ENCODE data around the gene BCL2A1. TPM values are rescaled to one million over a fixed set of nuclear protein-coding genes. Genes with fewer than 3 reads are reported as not detected.

BCL2A1 gene
- total and polyA plus RNA-seq, 4 donors: 0.50 to 2.9 (median 1.2) TPM

DNA sequence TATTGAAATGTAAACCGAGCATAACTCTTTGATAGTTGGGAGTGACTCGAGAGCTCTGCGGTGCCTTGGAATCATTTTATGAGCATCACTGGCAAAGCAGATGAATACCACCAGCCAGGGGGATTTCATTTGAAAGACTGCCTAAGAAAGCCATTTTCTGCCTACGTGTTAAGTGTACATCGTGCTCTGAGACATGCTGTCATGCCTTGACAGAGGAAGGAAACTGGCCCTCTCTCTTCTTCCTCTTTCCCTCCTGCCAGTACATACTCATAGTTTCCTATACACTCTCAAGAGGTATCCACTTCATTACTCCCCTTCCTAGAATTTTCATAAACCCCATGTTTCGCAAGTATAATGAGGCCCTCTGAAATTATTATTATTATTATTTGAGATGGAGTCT lies 8.8 kb downstream of the BCL2A1 start:
- Histone ChIP-seq H3K9me3 (ENCODE audit: control insufficient read depth in 4 of 4, low read length in 3 of 4) (no peaks in the 10 kb centered on the region), H3K9ac (ENCODE audit: low read depth in 1 of 2, low read length in 2 of 2) (no peak overlapping the region), H3K36me3 (ENCODE audit: control insufficient read depth in 4 of 4, insufficient read depth in 3 of 4, low read depth in 1 of 4, low read length in 3 of 4) (no peaks in the 10 kb centered on the region), H3K27ac (ENCODE audit: low read depth in 1 of 2, low read length in 2 of 2) (no peak overlapping the region), H3K4me3 (ENCODE audit: low read depth in 1 of 3, low read length in 3 of 3) (no peak overlapping the region), H3K27me3 (ENCODE audit: control insufficient read depth in 4 of 4, insufficient read depth in 4 of 4, low read length in 3 of 4) (no peaks in the 10 kb centered on the region), H3K4me1 (ENCODE audit: control insufficient read depth in 4 of 4, insufficient read depth in 4 of 4, low read length in 3 of 4) (peaks cover 0 to 11% (median 0%) of the 10 kb centered on the region in 4 donors)
- WGBS: 90% methylated on average over 6 of the region's 6 CpGs
- TF ChIP-seq GABPA (IDR thresholded peaks at IDR 0.05 in 1 of 2, conservative IDR thresholded peaks at IDR 0.05 in 1 of 2) (no peak), SP1 (IDR thresholded peaks at IDR 0.05) (no peak), EGR1 (IDR thresholded peaks at IDR 0.05; ENCODE audit: low read depth in 2 of 2) (no peak), HNF4G (IDR thresholded peaks at IDR 0.05) (no peak), FOXA2 (IDR thresholded peaks at IDR 0.05) (no peak), HNF4A (conservative IDR thresholded peaks at IDR 0.05) (no peak)
- TF ChIP-seq, protein P1, sequence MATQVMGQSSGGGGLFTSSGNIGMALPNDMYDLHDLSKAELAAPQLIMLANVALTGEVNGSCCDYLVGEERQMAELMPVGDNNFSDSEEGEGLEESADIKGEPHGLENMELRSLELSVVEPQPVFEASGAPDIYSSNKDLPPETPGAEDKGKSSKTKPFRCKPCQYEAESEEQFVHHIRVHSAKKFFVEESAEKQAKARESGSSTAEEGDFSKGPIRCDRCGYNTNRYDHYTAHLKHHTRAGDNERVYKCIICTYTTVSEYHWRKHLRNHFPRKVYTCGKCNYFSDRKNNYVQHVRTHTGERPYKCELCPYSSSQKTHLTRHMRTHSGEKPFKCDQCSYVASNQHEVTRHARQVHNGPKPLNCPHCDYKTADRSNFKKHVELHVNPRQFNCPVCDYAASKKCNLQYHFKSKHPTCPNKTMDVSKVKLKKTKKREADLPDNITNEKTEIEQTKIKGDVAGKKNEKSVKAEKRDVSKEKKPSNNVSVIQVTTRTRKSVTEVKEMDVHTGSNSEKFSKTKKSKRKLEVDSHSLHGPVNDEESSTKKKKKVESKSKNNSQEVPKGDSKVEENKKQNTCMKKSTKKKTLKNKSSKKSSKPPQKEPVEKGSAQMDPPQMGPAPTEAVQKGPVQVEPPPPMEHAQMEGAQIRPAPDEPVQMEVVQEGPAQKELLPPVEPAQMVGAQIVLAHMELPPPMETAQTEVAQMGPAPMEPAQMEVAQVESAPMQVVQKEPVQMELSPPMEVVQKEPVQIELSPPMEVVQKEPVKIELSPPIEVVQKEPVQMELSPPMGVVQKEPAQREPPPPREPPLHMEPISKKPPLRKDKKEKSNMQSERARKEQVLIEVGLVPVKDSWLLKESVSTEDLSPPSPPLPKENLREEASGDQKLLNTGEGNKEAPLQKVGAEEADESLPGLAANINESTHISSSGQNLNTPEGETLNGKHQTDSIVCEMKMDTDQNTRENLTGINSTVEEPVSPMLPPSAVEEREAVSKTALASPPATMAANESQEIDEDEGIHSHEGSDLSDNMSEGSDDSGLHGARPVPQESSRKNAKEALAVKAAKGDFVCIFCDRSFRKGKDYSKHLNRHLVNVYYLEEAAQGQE (IDR thresholded peaks at IDR 0.05): no peak
- TF ChIP-seq, protein P2, sequence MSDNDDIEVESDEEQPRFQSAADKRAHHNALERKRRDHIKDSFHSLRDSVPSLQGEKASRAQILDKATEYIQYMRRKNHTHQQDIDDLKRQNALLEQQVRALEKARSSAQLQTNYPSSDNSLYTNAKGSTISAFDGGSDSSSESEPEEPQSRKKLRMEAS (IDR thresholded peaks at IDR 0.05): no peak
- DNase-seq (ENCODE audit: low spot score): no peak

DNA sequence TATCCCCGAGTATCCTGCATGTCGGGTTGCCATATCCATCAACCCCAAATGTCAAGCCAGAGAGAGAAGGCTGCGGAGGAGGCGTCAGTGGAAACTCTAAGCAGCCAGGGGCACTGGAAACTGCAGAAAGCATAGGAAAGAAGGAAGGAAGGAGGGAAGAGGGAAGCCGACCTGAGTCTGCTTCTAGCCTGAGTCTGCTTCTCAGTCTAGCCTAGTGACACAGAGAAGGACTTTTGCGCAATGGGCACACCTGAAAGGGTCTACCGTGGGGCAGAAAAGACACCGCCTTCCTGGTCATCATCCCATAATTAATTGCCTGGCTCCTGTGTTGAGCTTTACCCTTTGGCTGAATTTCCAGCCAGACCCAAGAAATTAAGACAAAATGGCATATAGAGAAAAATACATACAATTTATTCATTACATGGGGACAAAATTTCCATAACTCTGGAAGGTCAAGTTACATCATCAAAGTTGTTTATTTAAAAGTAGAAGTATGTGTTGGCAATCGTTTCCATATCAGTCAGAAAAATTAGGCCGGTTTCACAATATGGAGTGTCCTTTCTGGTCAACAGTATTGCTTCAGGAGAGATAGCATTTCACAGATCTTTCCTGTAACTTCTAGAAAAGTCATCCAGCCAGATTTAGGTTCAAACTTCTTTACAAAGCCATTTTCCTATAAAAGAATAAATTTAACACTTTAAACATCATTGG lies 10.3 kb downstream of the BCL2A1 start:
- Histone ChIP-seq H3K9ac (ENCODE audit: low read depth in 1 of 2, low read length in 2 of 2) (peak overlapping the region in 1 of 2 donors; percentile 45), H3K4me1 (ENCODE audit: control insufficient read depth in 4 of 4, insufficient read depth in 4 of 4, low read length in 3 of 4) (peaks cover 2 to 20% (median 10%) of the 10 kb centered on the region in 4 donors), H3K27me3 (ENCODE audit: control insufficient read depth in 4 of 4, insufficient read depth in 4 of 4, low read length in 3 of 4) (no peaks in the 10 kb centered on the region), H3K36me3 (ENCODE audit: control insufficient read depth in 4 of 4, insufficient read depth in 3 of 4, low read depth in 1 of 4, low read length in 3 of 4) (no peaks in the 10 kb centered on the region), H3K4me3 (ENCODE audit: low read depth in 1 of 3, low read length in 3 of 3) (no peak overlapping the region), H3K27ac (ENCODE audit: low read depth in 1 of 2, low read length in 2 of 2) (peak overlapping the region; percentile 79 to 93), H3K9me3 (ENCODE audit: control insufficient read depth in 4 of 4, low read length in 3 of 4) (no peaks in the 10 kb centered on the region)
- 60% methylated on average over 10 of the region's 10 CpGs for WGBS
- DNase-seq (ENCODE audit: low spot score): no peak
- peak; percentile 32 to 72 for TF ChIP-seq RXRA (IDR thresholded peaks at IDR 0.05)
- peak; percentile 40 for TF ChIP-seq ZBTB33 (IDR thresholded peaks at IDR 0.05)
- peak; percentile 68 for TF ChIP-seq ATF3 (IDR thresholded peaks at IDR 0.05)
- peak in 1 of 2 donors; percentile 24 for TF ChIP-seq RAD21 (IDR thresholded peaks at IDR 0.05)
- TF ChIP-seq, protein P1 (IDR thresholded peaks at IDR 0.05): no peak
- TF ChIP-seq YY1 (IDR thresholded peaks at IDR 0.05): peak; percentile 79
- no peak for TF ChIP-seq GABPA (IDR thresholded peaks at IDR 0.05 in 1 of 2, conservative IDR thresholded peaks at IDR 0.05 in 1 of 2)
- peak; percentile 72 to 73 for TF ChIP-seq HNF4A (conservative IDR thresholded peaks at IDR 0.05)
- no peak for TF ChIP-seq CTCF (IDR thresholded peaks at IDR 0.05; ENCODE audit: low read depth, low read length, missing input control)
- TF ChIP-seq JUND (IDR thresholded peaks at IDR 0.05): peak in 1 of 2 donors; percentile 47
- TF ChIP-seq EGR1 (IDR thresholded peaks at IDR 0.05; ENCODE audit: low read depth in 2 of 2): peak in 1 of 2 donors; percentile 12
- peak; percentile 29 for TF ChIP-seq SP1 (IDR thresholded peaks at IDR 0.05)
- TF ChIP-seq, protein P2 (IDR thresholded peaks at IDR 0.05): peak; percentile 23
- TF ChIP-seq FOXA1 (IDR thresholded peaks at IDR 0.05): no peak
- peak; percentile 65 for TF ChIP-seq FOXA2 (IDR thresholded peaks at IDR 0.05)

Measured in liver (tissue), 9 donors.